GM12878 (cell line): ENCODE data around the gene ZNF483.

Source experiments
- CTCF ChIP-seq, 3 experiments: IDR thresholded peaks in 2 of 3; conservative IDR thresholded peaks in 1 of 3; 2 replicates each; pipeline ENCODE4 v1.5.1; 2011; ENCODE audit warnings: low read depth in 3 of 3, low read length in 3 of 3, mild to moderate bottlenecking in 3 of 3, control low read depth in 2 of 3, moderate library complexity in 2 of 3, inconsistent platforms in 1 of 3, mixed read lengths in 1 of 3; ENCODE audit not compliant: control insufficient read depth in 2 of 3, insufficient read depth in 1 of 3; ENCODE audit errors: extremely low read depth in 1 of 3
- EGR1 ChIP-seq, 2 experiments: IDR thresholded peaks; 1 replicate in 1 of 2; 2 replicates in 1 of 2; pipeline ENCODE4 v1.6.1; 2011 to 2012; ENCODE audit warnings: low read depth in 2 of 2, low read length in 2 of 2, borderline replicate concordance in 1 of 2, mild to moderate bottlenecking in 1 of 2, moderate library complexity in 1 of 2
- ESRRA ChIP-seq: IDR thresholded peaks from 2 replicates; pipeline ENCODE4 v1.6.1; 2012; ENCODE audit warnings: mild to moderate bottlenecking, low read length, improper control_type of control experiment
- EZH2 ChIP-seq: IDR thresholded peaks from 2 replicates; pipeline ENCODE4 v1.6.1; 2012; ENCODE audit warnings: low read depth, mild to moderate bottlenecking, control low read depth, inconsistent platforms, low read length, borderline replicate concordance; ENCODE audit not compliant: control insufficient read depth
- POLR2A ChIP-seq: IDR thresholded peaks from 2 replicates; pipeline ENCODE4 v1.6.1; 2011; ENCODE audit warnings: low read depth, mild to moderate bottlenecking, low read length
- RAD21 ChIP-seq: IDR thresholded peaks from 2 replicates; pipeline ENCODE4 v1.6.1; 2011; ENCODE audit warnings: mild to moderate bottlenecking, low read depth, low read length, moderate library complexity; ENCODE audit not compliant: insufficient read depth
- RFX5 ChIP-seq: IDR thresholded peaks from 2 replicates; pipeline ENCODE4 v1.6.1; 2011; ENCODE audit warnings: low read depth, low read length, improper control_type of control experiment
- SIN3A ChIP-seq: IDR thresholded peaks from 2 replicates; pipeline ENCODE4 v1.6.1; 2012; ENCODE audit warnings: low read depth, low read length, improper control_type of control experiment
- SIX5 ChIP-seq: IDR thresholded peaks from 2 replicates; pipeline ENCODE4 v1.6.1; 2011; ENCODE audit warnings: mild to moderate bottlenecking, low read depth, low read length, moderate library complexity; ENCODE audit not compliant: severe bottlenecking
- TARDBP ChIP-seq: IDR thresholded peaks from 2 replicates; pipeline ENCODE4 v1.6.1; 2016; ENCODE audit warnings: borderline replicate concordance

DNA sequence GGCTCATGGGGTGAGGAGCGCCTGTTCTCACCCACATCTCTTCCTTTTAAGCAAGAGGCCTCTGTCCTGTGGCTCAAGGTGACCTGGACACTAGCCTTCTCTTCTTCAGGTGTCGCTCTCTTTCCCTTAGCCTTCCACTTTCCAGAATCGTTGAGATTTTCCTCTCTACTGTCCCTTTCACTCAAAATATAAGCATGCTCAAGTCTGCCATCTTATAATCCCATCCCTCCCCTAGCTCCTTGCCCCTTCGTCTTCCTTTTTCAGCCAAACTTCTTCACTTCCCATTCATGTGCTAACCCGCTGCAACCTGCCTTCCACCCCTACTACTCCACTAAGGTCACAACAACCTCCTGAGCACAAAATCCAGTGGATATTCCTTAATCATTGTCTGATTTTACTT lies 61.4 kb downstream of the ZNF483 start:
- no peak for TF ChIP-seq RFX5
- TF ChIP-seq SIX5: no peak
- TF ChIP-seq CTCF (IDR thresholded peaks at IDR 0.05 in 2 of 3, conservative IDR thresholded peaks at IDR 0.05 in 1 of 3; ENCODE audit: control insufficient read depth in 2 of 3, extremely low read depth in 1 of 3, insufficient read depth in 1 of 3, low read depth in 3 of 3, low read length in 3 of 3): no peak
- no peak for TF ChIP-seq POLR2A
- TF ChIP-seq ESRRA: no peak
- no peak for TF ChIP-seq EZH2
- TF ChIP-seq RAD21: no peak
- TF ChIP-seq SIN3A: no peak
- no peak for TF ChIP-seq EGR1 (IDR thresholded peaks at IDR 0.05; ENCODE audit: borderline replicate concordance in 1 of 2, low read depth in 2 of 2, low read length in 2 of 2)
- no peak for TF ChIP-seq TARDBP
